ENCODE data around the gene C15orf62. TPM values are rescaled to one million over a fixed set of nuclear protein-coding genes. Genes with fewer than 3 reads are reported as not detected.

The C15orf62 gene, protein sequence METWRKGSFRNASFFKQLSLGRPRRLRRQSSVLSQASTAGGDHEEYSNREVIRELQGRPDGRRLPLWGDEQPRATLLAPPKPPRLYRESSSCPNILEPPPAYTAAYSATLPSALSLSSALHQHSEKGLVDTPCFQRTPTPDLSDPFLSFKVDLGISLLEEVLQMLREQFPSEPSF
- polyA plus RNA-seq (2013, experiment 1 of 2; ENCODE audit: insufficient read length) = 0.93 TPM
- polyA plus RNA-seq (2013, experiment 2 of 2; ENCODE audit: insufficient read length) = 0.64 TPM

DNA sequence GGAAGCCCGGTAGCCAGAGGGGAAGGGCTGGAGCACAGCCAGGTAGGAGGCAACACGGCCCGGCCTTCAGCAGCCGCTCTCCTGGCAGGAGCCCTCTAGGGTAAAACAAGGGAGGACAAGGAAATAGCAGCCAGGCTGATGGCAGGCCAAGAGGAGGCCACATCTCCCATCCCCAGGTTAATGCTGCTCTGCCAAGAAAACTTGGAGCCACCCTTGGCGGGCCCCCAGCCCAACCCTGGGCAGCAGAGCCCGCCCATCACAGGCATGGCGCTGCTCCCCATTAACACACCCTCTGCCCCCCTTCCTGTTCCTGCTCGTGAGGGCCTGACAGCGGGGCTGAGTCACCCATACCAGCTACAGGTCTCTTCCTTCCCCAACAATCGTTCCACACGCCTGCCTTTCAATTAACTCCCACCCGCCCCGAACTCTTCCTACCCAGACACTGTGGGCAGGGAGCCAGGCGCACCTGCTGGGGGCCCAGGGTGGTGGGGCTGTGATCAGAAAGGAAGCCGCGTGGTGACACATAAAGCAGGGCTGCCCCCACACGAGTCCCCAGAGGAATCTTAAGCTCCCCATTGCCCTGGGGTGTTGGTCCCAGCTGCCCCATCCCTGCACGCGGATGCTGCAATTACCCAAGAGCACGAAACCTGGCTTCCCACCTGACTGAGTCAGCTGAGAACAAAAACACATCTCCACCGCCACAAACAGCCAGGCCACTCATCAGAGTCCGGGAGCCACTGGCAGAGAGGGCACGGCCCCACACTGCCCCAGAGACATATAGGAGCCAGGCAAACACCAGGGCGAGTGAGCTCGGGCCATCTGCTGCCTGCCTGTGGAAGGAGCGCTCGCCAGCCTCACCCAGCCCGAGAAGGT lies at the start of gene C15orf62:
Gene C15orf62, plus strand, starts transcription at position 707 of the 873 bp plus-strand sequence. CDS start 516 bp downstream, outside the sequence.
- DNase-seq = peak; percentile 46

DNA sequence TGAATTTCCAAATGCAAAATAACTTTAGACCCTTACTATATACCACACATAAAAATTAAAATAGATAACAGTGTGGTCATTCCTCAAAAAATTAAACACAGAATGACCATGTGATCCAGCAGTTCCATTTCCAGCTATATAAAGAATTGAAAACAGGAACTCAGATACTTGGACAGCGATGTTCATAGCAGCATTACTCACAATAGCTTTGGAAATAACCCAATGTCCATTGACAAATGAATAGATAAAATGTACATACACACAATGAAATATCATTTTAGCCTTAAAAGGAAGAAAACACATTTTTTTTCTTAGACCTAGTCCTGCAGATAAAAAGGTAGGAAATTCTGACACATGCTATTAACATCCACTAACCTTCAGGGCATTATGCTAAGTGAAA lies 48.1 kb upstream of the C15orf62 start:
- DNase-seq = no peak

DNA sequence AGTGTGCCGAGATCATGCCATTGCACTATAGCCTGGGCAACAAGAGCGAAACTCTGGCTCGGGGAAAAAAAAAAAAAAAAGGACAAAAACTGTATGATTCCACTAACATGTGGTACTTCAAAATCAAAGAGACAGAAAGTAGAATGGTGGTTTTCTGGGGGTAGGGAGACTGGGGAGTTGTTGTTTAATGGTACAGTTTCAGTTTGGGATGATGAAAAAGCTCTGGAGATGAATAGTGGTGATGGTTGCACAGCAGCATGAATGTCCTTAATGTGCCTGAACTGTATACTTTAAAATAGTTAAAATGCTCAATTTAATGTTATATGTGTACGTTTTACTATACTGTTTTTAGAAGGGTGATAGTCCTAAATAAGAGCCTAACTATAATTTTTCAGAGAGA lies 47.4 kb upstream of the C15orf62 start:
- DNase-seq = no peak

DNA sequence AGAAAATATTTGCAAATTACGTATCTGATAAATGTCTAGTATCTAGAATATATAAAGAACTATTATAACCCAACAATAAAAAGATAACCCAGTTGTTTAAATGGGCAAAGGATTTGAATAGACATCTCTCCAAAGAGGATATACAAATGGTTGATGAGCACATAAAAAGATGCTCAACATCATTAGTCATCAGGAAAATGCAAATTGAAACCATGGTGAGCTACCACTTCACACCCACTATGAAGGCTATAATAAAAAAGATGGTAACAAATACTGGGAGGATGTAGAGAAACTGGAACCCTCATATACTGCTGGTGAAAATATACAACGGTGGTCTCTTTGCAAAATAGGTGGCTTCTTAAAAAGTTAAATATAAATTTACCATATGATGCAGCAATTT lies 46.8 kb upstream of the C15orf62 start:
- no peak for DNase-seq

DNA sequence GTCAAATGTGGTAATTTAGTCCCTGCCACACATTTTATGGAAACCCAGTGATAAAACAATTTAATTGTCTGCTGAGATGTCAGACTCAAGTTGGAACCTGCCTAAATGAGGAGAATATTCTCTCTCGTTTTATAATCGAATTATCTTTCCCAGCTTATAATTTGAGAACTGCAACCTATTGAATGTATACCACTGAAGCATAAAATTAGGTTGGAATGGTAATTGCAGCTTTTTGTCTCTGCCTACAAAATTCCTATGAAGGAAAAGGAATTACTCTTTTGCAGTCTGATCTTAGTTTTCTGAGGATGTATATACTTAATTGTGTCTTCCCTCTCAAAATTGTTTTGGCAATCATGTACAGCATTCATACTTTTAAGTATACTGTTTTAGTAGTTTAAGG lies 45.9 kb upstream of the C15orf62 start:
- no peak for DNase-seq

DNA sequence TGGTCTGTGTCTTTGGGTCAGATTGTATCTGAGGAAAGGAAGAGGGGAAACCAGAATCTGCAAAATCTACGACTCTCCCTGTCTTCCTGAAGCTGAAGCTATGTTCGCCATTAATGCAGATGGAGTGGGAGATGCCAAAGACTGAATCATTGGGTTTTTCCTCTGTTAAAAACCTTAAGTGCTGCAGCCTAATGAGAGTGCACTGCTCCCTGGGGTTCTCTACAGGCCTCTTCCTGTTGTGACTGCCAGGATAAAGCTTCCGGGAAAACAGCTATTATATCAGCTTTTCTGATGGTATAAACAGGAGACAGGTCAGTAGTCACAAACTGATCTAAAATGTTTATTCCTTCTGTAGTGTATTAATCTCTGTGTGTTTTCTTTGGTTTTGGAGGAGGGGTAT lies 38.7 kb upstream of the C15orf62 start:
- no peak for DNase-seq

DNA sequence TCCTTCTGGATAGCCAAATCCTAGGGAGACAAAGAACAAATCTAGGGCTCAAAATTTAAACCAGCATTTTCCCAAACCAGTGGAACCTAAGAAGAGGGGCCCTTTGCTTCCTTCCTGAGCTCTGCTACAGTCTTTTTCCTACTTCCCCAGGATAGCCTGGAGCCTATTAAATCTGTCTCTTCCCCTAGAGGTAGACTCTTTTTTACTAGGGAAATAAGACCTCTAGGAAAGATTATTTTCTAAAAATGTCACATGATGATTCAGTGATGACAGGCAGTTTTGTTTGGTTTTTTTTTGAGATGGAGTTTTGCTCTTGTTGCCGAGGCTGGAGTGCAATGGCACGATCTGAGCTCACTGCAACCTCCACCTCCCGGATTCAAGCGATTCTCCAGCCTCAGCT lies 33.2 kb upstream of the C15orf62 start:
- no peak for DNase-seq

DNA sequence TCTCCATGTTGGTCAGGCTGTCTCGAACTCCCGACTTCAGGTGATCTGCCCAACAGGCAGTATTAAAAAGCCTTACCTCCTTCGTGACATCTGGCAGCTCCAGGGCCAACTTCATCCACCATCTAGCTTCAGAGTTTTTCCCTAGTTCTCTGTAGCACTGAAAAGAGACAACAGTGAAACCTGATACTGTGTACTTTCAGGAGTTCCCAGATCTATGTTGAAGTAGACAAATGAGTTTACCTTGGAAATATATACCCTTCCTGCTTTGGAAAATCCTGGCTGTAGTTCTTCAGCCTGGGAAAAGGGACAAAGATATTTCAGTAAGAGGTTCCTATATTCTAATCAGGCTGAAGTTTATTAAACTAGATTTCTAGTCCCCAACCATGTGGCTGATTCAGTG lies 32.7 kb upstream of the C15orf62 start:
- no peak for DNase-seq

DNA sequence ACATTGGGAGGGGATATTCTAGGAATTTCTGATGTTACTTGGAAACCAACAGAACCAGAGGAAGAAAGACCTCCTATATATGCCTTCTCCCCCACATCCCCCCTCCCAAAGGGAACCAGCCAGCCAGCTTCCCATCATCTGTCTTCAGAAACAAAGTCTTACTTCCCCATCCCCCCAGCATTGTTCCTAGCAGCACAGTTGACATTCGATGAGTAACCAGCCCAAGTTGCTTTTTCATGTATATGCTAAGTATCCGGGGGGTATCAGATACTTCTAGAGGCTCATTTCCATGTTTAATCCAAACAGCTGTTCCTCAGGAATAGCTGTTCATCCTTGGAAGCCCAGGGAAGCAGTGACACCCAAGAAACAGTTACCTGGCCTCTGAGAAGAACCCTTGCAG lies 30.7 kb upstream of the C15orf62 start:
- DNase-seq = no peak

DNA sequence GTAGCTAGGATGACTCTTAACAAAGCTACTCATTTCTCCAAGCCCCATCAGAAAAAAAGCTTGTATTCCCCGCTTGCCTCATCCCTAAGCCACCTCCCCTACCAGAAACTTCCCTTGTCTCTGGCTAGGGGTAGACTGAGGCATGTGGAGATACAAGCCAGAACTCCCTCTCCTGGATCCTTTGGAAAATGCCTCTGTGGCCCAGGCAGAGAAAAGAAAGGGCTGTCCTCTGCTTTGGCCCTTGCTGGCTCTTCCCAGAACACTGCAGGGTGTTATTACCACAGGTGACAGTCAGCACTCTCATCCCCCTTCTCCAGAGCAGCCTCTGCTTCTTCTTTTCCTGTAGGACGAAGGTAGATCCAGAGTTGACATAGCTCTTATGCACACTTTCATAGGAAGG lies 29.9 kb upstream of the C15orf62 start:
- DNase-seq = no peak

DNA sequence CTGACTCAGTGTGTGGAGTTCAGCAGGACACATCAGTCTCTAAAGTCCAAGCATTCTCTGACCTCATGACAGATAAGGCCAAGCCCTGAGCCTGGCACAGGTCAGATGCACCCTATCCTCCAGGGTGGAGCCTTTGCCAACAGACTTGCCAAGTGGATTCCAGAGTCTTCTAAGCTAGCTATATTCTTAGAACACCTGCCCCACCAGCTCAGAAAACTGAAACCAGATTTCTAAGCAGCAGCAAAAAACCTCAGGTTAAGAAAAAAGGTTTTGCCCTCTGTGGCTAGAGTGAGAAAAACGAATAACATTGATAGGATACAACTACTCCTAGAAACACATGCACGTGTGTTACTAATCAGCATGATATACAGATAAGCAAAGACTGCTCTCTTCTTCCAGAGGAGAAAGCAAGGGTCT lies 26.3 kb upstream of the C15orf62 start:
- no peak for DNase-seq

DNA sequence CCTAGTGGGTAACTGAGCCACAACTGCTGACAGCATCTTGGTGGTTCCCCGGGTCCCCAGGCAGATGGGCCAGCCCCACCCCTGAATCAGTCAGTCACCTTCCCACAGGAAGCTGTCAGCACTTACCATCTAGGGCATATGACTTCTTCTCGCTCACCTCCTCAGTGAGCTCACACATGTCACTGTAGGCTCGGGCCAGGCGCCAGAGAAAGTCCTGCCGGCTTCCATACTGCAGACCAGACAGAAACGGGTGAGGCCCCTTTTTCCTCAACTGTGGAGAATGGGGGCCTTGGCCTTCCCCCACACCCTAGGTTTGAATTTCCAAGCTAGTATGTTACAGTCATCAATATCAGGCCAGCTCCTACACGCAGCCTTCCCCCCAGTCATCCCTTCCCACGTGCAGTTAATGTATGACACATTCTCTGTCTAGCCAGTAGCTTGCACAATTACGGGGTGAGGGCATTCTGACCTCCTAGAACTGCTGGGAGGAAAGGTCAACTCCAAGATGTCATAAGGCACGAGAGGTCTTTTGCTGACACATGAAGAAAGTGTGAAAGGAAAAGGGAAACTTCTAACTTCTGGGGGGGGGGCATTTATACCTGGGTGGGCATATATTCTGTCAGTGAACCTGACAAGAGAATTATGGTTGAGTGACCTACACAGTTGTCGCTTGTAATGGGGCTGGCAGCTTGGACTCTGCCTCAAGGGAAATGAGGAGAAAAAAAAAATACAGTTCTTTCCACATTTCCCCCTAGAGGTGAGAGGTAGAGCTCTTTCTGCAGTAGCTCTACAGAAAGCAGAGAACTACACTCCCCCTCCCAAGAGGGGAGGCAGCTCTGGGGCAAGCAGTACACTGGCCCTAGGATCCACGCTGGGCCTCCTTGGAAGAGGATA lies 25.6 kb upstream of the C15orf62 start:
- DNase-seq = peak; percentile 50

DNA sequence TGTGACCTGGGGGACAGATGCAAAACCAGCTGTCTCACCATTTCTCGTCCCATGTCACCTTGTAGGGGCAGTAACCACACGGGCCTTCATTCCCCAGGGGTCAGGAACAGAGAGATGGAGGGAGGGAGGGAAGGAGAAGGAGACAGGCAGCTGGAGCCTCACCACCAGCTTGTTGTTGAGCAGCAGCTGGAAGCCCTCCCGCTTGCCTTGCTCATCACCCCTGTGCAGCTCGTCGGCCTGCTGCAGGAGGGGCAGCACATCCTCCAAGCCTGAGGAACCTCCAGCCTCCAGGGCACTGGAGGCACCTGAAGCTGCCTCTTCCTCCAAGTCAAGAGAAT lies 25.0 kb upstream of the C15orf62 start:
- DNase-seq = no peak

DNA sequence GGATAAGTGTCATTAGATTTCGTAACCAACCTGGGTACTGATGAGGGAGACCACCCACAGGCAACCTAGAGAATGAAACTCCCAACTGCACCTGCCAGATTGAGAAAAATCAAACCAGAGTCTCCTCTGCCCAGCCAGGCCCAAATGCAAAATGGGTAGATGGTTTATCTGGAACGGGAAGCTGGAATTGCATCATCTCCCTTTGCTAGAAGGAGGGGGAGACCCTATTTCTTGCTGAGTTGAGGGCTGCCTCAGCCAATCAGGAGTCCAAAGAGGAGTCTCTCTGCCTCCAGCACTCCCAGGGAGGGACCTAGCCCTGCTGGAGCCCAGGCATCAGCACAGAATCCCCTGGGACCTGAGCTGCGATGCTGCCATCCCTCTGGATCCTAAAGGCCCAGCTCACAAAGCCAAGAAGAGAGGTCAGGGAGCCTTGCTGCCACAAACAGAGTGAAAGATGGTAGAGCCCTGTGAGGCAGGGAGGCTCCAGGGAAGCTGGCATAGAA lies 22.8 kb upstream of the C15orf62 start:
- peak; percentile 64 for DNase-seq

DNA sequence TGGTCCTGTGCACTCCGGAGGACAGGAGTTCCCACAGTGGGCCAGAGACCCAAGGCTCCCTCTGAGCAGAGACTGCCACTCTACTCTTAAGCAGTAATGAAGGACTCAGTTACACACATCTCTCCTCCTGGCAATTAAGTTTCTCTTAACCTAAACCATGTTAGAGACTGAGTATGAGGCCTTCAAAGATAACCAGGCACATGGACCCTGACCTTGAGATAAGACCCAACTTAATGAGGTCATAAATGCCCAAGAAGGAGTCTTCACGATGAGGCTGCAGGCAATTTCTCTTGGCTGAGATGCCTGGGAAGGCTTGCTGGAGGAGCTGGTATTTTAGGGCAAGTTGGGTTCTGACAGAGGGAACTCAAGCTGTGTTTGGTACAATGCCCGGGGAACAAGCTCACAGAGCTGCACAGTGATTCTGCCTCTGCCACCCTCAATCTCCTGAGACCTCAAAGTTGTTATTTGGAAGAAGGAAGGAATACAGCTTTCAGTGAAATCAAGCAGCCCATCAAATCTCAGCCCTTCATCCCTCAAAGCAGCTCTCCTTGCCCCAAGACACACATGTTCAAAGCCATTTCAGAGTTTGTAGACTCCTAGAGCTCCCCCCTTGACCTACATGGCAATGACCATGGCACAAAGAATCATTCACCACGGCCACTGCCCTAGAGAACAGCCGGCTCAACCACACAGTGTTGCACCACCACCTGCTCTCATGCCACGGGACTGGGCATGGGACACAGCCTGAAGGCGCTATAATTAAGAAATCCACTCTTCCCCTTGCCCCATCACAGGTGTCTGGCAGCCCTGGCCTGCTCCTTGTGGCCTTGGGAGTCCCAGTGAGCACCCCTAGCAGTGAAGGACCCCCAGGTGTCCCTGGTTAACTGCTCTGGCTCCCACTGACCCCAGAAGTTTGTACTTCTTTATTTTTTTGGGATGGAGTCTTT lies 21.8 kb upstream of the C15orf62 start:
- DNase-seq = no peak

DNA sequence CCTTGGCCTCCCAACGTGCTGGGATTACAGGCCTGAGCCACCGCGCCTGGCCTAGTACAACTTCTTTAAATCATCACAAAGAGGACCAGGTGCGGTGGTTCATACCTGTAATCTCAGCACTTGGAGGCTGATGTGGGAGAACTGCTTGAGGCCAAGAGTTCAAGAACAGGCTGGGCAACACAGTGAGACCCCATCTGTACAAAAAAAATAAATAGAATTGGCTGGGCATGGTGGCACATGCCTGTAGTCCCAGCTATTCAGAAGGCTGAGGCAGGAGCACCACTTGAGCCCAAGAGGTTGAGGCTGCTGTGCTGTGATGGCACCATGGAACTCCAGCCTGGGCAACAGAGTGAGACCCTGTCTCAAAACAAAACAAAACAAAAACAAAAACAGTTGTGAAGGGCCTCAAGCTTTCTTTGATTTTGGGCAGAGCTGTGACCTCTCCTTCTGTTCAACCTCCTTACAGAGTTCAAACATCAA lies 20.6 kb upstream of the C15orf62 start:
- no peak for DNase-seq

DNA sequence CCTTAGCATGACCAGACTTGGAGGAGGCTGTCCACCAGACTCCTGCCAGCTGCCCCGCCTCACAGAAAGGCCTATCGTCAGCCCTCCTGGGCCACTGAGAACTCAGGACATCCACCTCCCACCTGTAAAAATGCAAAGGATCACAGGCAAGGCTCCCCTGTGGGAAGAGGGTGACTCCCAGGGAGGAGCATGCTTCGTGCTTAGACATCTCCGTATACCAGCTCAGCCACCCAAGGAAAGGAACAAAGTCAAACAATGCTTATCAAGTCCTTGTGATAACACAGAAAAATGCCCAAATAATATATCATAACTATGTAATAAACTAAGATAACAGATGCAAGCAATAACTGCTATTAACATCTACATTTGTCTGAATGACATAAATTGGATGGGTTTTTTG lies 18.9 kb upstream of the C15orf62 start:
- DNase-seq = no peak

DNA sequence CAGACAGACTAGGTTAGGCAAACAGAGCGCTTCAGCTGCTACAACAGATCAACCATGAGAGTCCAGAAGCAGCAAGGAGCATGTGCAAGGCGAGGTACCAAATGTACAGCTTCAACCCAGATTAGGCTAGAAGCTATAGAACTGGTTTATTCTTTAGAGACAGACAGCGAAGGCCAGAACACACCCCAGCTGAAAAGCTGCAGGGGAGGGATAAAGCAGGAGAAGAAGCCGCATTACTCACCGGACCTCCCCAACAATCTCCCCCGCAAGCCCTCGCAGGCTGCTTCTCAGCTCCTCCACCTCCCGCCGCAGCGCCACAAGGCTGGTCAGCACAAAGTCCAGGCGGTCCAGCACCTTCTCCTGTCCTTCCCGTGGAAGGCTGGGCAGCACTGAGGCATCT lies 18.0 kb upstream of the C15orf62 start:
- DNase-seq = no peak

DNA sequence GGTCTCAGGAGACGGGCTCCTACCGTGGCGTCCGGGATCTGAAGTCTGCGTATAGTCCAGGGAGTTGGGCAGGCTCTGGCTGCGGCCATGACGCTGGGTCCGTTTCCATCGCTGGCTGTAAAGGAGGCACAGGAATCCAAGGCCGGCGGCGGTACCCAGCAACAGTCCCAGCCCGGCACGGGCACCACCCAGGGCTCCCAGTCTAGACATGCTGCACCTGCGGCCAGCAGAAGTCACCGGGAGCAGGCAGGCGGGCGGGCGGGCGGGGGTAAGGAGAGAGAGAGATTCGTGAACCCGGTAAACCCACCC lies 15.3 kb upstream of the C15orf62 start:
- no peak for DNase-seq

DNA sequence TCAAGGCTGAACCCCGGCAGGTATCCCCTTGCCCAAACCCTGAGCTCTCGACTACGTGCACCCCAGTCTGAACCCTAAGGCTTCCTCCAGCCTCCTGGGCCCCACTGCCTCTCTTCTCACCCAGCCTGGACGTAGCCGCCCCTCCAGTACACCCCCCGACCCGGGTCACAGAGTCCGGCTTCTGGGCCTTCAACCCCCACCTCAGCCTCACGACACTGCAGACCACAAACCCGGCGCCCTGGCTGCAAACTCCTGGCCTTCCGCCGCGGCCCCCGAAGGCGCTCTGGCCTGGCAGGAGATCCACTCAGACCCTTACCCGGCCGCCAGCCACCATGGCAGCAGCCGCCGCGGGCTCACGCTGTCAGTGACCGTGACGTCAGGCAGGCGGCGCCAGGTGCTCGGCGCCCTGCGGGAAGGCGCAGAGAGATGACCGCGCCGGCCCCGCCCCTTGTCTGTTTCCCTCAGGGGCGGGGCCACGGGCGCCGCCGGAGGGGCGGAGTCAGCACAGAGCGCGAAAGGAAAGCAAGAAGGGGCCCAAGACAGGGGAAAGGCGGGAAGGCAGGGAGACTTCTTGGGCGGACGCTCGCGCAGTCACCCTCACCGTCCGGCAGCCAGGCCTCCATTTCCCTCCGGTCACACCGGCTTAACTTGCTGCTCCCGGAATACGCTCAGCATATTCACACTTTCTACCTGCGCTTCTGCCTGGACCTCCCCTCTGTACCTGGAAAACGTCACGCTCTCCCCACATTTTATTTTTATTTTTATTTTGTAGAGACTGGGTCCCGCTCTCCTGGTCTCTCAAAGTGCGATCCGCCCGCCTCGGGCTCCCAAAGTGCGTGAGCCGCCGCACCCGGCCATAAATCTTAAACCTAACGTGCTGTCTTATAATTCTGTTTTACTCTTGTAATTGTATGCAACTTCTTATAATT lies 14.6 kb upstream of the C15orf62 start, which contains the start of gene RMDN3:
Gene RMDN3, minus strand, starts transcription at position 372 of the 929 bp plus-strand sequence. CDS start 471 bp downstream, outside the sequence.
- DNase-seq = peak; percentile 91
